GM21723 (cell line): ENCODE measurements around the gene PPARGC1A.

Experiments used
- ATAC-seq: cut with Tn5 transposase; IDR thresholded peaks from one replicate; pipeline ENCODE4 v1.9.1; 2021; ENCODE audit warnings: mild to moderate bottlenecking, moderate library complexity; ENCODE audit not compliant: unreplicated experiment

PPARGC1A gene

DNA sequence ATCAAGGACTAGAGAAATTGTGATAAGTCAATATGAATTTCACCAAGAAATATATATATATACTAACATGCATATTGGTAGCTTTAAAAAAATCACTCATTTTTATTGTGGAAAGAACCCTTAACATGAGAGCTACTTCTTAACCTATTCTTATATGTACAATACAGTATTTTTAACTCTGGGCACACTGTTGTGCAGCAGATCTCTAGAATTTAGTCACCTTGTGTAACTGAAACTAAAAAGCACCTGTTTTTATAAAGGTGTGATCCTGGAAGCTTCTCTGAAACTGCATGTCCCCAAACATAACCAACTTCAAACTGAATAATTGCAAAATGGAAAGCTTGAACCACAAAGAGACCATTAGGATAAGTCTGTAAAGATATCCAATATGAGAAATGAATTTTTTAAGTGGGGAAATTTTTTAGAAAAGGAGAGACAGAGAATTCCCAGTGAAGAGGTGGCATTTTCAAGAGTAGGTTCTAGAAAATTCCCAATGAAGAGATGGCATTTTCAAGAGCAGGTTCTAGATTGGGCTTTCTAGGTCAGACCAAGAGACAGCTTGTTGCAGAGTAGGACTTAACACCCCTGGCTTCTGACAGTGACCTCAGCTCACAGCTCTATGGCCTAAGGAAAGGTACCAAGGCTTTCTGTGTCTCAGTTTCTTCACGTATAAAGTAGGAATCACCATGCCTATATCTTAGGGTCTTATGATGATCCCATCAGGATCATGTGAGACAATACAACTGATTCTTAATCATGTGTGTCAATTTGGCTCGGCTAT, 22.0 kb upstream of the PPARGC1A start:
- ATAC-seq, result peak; percentile 83

- ATAC-seq, result no peak
Observed at GRCh38 chr4:23909671-23910070, 19.8 kb upstream of the PPARGC1A start.

- no peak for ATAC-seq
Observed at GRCh38 chr4:23906839-23907238, 17.0 kb upstream of the PPARGC1A start.

- no peak for ATAC-seq
Observed at GRCh38 chr4:23904639-23905071, 14.8 kb upstream of the PPARGC1A start.

GRCh38 chr4:23903859-23904438, 14.1 kb upstream of the PPARGC1A start:
- no peak for ATAC-seq

DNA sequence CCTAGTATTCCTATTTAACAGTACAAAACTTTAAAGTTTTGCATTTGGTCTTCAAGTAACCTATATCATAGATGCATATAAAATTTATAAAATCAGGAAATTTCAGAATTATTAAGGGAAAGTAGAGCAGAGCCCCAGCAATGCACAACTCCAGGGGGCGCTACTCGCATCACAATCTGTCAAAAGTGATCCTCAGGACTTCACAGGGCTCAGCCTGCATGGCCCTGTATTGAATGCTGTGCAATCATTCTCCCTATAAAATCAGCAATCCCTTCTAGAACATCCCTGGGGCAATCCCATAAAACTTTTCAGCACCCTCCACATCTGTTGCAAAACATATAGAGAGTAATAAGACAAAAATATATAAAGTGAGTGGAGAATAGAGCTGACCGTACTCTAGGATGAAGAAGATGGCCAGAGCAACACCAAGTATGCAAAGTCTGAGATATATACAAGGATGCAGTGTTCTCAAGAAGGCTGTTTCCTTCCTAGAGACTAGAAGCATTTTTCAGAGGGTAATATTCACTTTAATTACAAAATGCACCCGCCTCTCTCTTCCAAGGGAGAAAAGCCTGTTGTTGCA, 12.5 kb upstream of the PPARGC1A start:
- ATAC-seq, result no peak

GRCh38 chr4:23900636-23901035, 10.8 kb upstream of the PPARGC1A start:
- ATAC-seq, result no peak

GRCh38 chr4:23899565-23899964, 9.7 kb upstream of the PPARGC1A start:
- ATAC-seq, result no peak

DNA sequence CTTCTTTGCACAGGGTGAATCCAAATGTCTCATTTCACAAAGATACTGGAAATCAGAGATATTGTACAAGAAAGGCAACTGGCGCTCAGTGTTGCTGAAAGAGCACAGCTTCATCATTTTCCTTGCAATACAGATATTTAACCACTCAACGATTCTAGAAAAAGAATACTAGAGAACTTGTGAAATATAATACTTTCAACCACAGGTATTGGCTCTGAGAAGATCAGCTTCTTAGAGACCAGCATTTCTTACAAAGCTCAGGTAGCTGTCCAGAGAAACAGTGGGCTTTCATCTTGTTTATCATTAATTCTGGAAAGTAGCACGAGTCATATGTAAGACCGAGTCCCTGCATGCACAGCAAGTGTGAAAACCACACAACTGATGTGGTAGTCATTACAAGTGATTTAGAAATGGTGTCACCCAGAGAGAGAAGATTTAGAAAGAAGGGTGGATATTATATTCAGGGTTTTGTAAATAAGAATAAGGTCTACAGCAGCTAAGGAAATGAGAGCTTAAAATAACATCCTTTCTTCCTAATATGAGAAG, 7.8 kb upstream of the PPARGC1A start:
- ATAC-seq, result no peak

DNA sequence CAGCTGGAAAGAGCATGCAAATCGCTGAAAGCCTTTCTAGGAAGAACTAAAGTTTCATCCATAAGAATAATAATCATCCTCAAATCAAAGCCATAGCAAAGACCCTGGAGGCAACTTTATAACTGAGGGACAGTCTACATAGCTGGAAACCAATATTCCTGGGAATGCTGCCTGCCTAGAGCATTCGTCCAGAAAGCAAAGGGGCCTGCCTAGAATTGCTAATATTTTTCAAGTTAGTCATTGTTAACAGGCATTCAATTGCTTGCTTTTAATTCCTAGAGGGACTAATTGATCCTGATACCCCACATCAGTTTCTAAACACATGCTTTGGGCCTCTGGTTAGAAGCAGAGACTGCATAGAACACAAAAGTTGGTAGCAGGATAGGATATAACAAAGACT, 4.2 kb upstream of the PPARGC1A start:
- no peak for ATAC-seq

DNA sequence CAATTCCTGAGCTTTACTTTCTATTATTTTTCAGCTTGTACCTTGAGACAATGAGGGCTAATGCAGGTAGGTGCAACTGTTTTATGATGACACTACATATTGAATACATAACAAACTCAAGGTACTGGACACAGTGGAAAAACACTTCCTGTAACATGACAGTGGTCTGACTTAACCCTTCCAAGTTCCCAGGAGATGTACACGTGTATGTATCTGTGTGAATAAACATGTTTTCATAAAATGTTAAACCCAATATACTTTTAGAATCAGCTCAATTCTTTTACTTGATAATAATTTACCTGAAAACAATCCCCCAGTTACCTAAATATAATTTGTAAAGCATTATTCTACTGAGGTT, 1.2 kb upstream of the PPARGC1A start:
- ATAC-seq, result no peak

DNA sequence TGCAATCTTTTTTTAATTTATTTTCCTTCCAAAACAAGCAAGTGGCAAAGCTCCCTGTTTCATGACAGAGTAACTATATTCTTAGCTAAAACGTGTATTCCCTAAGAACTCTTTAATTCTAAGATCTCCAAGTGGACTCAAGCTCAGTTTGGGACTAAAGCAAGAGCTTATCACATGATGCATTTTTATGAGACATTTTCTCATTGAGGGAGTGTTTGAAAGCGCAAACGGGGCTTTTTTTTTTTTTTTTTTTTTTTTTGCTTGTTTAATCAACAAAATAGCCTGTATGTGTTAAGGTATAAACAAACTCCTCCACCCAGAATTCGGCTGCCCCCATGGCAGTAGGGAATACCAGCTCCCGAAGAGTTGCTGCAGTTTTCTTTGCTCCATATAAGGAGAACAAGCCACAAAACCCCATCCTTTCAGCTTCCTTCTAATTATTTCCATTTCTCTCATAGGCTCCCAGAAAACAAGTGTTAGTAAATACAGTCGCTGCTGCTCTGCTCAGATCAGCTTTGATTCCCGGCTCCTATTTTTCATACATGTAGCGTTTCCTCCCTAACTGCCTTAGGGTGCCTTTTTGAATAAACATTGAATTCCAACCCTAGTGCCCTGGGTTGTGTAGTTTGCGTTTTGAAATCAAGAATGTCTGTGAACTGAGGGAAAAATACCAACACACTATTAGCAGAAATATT, 669 bp upstream of the PPARGC1A start:
- ATAC-seq, result no peak

DNA sequence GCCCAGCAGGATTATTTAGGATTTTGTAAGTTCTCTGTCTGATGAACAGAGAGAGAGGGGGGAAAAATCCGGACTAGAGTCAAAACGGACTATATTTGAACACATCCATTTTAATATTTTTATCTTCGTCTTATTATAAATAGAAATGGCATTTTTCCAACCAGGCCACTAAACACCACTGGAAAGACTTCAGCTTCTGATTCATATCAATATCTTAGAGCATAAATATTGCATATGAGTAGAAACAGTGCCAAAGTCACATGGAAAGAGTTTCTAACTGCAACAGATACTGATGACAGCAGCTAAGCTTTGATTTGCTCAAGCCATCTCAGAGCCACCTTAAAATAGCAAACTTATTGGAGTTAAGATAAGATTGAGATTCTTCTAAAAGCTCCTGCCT, 456 bp downstream of the PPARGC1A start:
- ATAC-seq, result no peak

DNA sequence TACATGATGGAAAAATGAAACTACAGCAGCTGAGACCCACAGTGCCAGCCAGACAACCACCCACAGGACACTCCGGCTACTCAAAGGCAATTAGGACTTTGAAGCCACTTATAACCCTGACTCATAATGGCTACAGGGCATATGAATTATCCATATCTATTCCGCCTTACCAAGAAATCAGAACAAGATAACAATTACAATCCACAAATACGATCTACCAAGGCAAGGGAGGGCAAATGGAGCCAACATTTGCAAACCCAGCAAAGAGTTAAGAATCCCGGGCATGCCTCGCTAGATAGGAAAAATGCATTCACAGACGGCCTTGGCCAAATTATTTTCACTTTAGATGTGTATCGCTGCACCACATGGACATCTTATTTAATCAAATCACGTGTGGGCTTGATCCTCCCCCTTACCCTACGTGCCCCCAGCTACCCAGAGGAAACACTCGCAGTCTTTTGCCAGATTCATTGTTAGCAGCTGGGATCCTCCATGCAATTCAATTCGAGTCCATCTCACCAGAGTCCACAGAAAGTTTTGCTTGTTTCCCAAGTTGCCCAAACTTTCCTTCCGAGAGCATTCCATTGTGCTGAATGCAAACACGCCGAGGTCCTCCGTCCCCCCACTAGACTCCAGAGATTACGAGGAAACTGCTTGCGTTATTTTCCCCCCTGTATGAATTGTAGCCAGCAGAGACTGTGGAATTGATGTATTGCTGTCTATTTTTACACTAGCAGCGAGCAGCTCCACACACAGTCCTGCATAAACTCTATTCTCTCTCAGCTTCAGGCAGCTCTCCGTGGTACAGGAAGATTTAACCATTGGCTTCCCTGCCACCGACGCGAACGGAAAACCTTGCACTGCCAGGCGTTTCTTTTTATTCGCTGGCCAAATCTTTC, 1.2 kb downstream of the PPARGC1A start:
- no peak for ATAC-seq

GRCh38 chr4:23887989-23888388, 1.9 kb downstream of the PPARGC1A start:
- ATAC-seq, result no peak

- ATAC-seq, result no peak
Observed at GRCh38 chr4:23887173-23887572, 2.7 kb downstream of the PPARGC1A start.

DNA sequence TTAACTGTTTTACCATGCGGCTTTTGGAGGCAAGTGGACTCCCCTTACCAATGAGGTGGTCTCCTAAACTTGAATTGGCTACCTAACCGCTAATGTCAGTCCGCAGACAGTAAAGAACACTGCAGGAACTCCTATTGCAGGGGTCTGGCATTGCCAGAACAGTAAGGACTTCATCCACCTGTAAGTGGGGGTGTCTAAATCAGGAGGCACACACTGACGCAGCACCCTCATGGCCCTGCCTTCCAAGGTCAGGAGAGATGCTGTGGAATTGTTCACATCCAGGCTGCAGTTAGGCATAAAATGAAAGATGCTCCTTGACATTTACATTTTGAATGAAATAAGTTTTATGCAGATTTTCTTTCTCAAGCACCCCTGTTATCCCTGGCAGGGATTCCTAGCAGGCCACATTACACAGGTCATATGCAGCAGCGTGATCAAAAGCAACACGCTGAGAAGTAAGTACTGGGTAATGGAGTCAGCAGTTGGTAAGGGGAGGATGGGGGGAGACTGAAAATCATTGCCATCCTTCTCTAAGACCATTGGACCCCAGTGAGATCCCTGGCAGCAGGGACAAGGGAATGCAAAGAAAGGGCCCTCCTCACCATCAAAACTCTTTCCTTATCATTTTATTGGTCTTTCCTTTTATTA, 3.8 kb downstream of the PPARGC1A start:
- ATAC-seq, result no peak

GRCh38 chr4:23884741-23885140, 5.1 kb downstream of the PPARGC1A start:
- ATAC-seq, result no peak

GRCh38 chr4:23884261-23884660, 5.6 kb downstream of the PPARGC1A start:
- ATAC-seq, result no peak

GRCh38 chr4:23882976-23883531, 6.8 kb downstream of the PPARGC1A start:
- ATAC-seq, result no peak
